Measurements from ENCODE around the gene CAPG.

DNA sequence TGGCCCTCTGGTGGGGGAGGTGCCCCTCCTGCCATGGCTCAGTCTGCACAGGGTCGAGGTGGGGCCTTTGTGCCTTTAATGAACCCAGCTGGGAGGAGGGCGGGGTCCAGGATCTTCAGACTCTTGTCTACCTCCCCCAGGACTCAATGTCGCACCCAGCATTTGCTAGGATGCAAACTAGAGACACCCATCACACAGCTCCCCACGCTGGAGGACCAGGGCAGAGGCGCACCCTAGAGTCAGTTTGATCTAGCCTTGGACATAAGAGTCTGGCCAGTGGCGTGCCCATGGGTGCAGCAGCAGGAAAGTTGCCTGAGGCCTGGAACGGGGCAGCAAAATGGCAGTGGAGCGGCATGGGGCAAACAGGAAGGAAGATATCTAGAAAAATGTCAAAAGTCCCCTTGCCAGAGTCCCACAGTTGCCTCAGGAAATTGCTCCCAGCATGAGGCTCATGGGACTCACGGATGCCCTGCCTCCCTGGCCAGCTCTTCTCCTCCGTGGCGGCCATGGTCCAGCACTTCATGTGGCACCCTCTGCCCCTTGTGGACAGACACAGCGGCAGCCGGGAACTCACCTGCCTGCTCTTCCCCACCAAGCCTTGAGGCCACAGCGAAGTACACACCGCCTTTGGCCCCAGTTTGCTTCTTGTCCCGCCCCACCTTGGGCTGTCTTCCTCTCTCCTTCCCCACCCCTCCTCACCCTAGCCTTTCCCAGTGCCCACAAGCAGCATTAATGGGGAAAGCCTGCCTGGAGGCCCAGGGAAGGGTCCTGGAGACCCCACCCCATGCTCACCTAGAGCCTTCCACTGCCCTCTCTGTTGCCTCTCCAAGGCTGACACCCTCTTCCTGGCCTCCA is 26.0 kb upstream of the CAPG start:
- TF ChIP-seq GATA2 (IDR thresholded peaks at IDR 0.05; ENCODE audit: low read depth, low read length) (no peak), GATA3 (IDR thresholded peaks at IDR 0.05; ENCODE audit: low read depth, low read length) (no peak)
